Right cardiac atrium (tissue), 5 donors: ENCODE measurements around the gene FAM186B. TPM values are rescaled to one million over a fixed set of nuclear protein-coding genes. Genes with fewer than 3 reads are reported as not detected.
"Not testable (repeated sequence)": the region's sequence is repeated elsewhere in the genome, so short reads cannot be mapped to it uniquely, and the experiment has no call there.

Experiments used
- ATAC-seq, 2 donors: fragments of 200-7000 bp; cut with Tn5 transposase; one replicate each; pipeline versions ENCODE4 v1.8.0 to v1.9.1; 2020; ENCODE audit warnings: moderate library complexity in 2 of 2, mild to moderate bottlenecking in 1 of 2
- DNase-seq, 3 donors: peaks; one replicate each; pipeline ENCODE4 v3.0.0-alpha.2; 2020
- H3K27ac ChIP-seq: one replicate; pipeline ENCODE4 v1.5.1; 2013; ENCODE audit warnings: mild to moderate bottlenecking, low read length, control low read depth, moderate library complexity
- H3K27me3 ChIP-seq: one replicate; pipeline ENCODE4 v1.6.1; 2013; ENCODE audit not compliant: control insufficient read depth, insufficient read depth
- H3K4me1 ChIP-seq: one replicate; pipeline ENCODE4 v1.6.1; 2013; ENCODE audit warnings: low read length; ENCODE audit not compliant: control insufficient read depth, insufficient read depth
- H3K4me3 ChIP-seq: one replicate; pipeline ENCODE4 v1.5.1; 2013; ENCODE audit warnings: low read length, control low read depth
- H3K9me3 ChIP-seq: one replicate; pipeline ENCODE4 v1.6.1; 2013; ENCODE audit warnings: low read length; ENCODE audit not compliant: control insufficient read depth
- WGBS: extraction: QIAGEN DNeasy Blood & Tissue Kit; methylation state at CpG from one replicate; pipeline ENCODE4 v1.1.7; 2013; 5-methylcytosine and 5-hydroxymethylcytosine counted together
- intact Hi-C, 4 donors: fragments of 100-400 bp; cut with DNase I; formaldehyde crosslinking; loops; one replicate each; pipeline versions ENCODE4 v1.11.0 to v1.14.0; 2022 to 2023
- polyA plus RNA-seq: library from polyadenylated mRNA; stranded (reverse); fragments of 200-250 nt; gene quantifications from one replicate; pipeline ENCODE4 v1.2.3, GENCODE V29; 2013
- total RNA-seq, 4 donors: library from RNA; stranded (reverse); fragmentation: NEBNext Ultra II Directional; extraction: Animal tissue kit (Norgen Biotek cat#: 25700); gene quantifications; one replicate each; pipeline ENCODE4 v1.2.1, GENCODE V29; 2021
- donor health status: healthy with polysubstance abuse.
- donor health status: DM: no; HTN: yes; CAD: no.
- donor health status: DM: no; HTN: no; CAD: no.
- donor health status: DM: no; HTN: yes; CAD: no; lungs with severe emphysema.
- donor health status: DM: yes; HTN: yes; CAD: no.

FAM186B gene
- total and polyA plus RNA-seq, 5 donors, result 0.16 to 0.74 (median 0.24) TPM

DNA sequence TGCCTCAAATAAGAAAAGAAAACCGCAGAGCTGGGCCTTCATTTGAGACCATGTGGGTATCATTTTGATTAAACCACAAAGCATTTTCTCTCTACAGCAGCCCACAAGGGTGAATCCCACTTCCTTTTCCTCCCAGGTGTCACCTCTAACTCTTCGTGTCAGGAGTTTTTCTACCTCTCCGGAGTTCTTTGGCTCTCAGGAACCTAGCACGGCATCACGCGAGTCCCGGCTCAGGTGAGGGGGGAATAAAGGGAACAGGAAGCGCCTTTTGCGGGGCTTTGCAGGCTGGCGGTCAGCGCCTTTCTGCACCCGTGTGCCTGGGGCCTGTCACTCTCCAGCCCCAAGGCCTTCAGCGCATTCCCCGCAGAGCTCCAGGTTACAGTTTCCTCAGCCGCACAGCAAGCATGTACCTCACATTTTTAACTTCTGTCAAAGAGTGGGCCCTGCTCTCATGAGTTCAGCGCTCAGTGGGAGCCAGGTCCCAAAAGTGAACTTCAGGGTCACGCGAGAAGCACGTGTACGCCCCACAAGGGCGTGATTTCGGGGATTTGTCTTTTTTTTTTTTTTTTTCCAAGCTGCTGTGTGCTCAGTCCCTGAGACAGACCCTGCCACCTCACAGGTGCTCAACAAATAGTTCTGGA lies 17.2 kb upstream of the FAM186B start:
- H3K9me3 ChIP-seq, result no peaks in the 10 kb centered on the region
- peak overlapping the region; percentile 60 for H3K27ac ChIP-seq
- WGBS, result under 1% methylated on average over 22 of the region's 22 CpGs
- H3K27me3 ChIP-seq, result no peaks in the 10 kb centered on the region
- H3K4me1 ChIP-seq, result peaks cover 2% of the 10 kb centered on the region
- H3K4me3 ChIP-seq, result peak overlapping the region; percentile 56
- ATAC-seq, result peak; percentile 37 to 51
- intact Hi-C loops, result loop anchor here in 1 of 4 donors (5.0 kb wide), 1 partner anchor 40 kb away; no protein-coding TSS in a partner anchor
- DNase-seq, result peak; percentile 42 to 69 (median 65)

DNA sequence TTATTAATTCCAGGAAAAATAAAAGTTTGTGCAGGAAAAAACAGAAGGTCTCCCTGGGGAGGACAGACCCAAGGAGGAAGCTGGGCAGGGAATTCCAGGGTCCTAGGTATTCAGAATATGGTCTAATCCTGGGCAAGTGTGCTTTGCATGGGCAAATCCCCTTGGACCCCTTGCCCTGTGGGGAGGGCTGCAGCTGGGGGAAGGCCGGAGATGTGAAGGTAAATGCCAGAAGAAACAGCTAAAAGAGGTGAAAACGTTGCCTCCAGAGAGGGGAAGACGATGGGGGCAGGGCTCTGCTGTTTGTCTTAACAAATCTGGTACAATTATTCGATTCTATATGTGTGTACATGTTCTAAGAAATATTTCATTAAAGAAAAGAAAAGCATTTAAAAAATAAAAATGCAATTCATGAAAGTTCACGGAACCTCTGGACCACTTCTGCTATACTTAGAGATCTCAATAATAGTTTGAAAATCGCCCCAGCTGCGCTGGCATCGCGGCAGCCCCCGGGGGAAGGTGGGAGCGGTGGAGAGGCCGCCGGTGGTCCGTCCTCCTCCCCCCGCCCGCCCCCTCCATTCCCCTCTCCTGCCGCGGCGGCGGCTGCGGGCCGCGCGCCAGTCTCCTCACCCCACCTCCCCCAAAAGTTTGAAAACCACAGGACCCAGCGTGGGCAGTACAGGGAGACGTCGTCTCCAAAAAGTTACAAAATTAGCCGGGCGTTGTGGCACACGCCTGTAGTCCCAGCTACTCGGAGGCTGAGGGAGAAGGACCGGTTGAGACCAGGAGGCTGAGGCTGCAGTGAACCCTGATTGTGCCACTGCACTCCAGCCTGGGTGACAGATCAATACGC lies 16.4 kb upstream of the FAM186B start:
- peak overlapping the region; percentile 56 for H3K4me3 ChIP-seq
- ATAC-seq (peak in 1 of 2 donors; percentile 3), DNase-seq (peak in 1 of 3 donors; percentile 61)
- H3K4me1 ChIP-seq, result peaks cover 2% of the 10 kb centered on the region
- 6% methylated on average over 33 of the region's 33 CpGs for whole genome bisulfite sequencing
- H3K9me3 ChIP-seq, result no peaks in the 10 kb centered on the region
- intact Hi-C loops, result loop anchor here in 1 of 4 donors (5.0 kb wide), 1 partner anchor 40 kb away; no protein-coding TSS in a partner anchor
- H3K27me3 ChIP-seq, result no peaks in the 10 kb centered on the region
- peak overlapping the region; percentile 60 for H3K27ac ChIP-seq

- ATAC-seq (no peak), DNase-seq (no peak)
- Histone ChIP-seq H3K27ac (no peak overlapping the region), H3K4me3 (no peak overlapping the region), H3K4me1 (peaks cover 2% of the 10 kb centered on the region), H3K9me3 (no peaks in the 10 kb centered on the region), H3K27me3 (no peaks in the 10 kb centered on the region)
- intact Hi-C loops, result no loop called here
- 84% methylated on average over 3 of the region's 3 CpGs for WGBS
Measured at GRCh38 chr12:49619286-49619685, 13.8 kb upstream of the FAM186B start.

DNA sequence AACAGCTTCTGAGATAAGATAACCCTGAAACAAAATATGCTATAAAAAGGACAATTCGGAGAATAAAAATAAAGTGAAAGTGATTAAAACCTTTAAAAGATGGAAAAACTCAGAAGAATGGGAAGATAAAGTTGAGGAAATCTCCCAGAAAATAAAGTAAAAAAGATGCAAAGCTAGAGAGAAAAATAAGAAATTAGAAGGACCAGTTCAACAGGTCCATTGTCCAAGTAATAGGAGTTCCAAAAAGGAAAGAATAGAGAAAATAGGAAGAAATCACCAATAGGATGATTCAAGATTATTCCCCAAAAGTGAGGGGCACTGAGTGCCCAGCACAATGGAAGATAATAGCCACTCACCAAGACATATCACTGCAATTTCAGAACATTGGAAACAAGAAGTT lies 13.1 kb upstream of the FAM186B start:
- WGBS, result 57% methylated on average over 1 of the region's 1 CpG
- ATAC-seq, result no peak
- intact Hi-C loops, result no loop called here

DNA sequence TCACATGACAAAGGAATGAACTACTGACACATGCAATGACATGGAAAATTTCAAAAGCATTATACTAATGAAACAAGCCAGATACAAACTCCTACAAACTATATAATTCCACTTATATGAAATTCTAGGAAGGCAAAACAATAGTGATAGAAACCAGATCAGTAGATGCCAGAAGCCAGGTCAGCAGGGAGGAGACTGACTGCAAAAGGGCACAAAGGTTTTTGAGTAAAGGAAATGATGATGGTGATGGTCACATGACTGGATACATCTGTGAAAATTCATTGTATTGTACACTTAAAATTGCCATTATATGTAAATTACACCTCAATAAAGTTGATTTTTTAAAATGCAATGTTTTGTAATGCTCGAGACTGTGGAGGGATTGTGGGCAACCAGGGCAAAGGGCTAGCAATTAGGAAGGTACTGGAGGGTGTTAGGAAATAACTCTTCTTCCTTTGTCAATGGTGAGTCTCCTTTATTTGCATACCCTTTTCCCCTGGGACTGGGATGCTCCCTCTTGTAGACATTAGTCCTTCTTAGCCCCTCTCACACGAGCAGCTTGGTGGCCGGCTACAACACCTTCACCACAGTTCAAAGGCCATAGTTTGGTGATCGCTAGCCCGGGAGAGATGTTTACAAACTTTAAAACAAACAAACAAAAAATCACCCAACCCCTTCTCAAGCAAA lies 11.2 kb upstream of the FAM186B start:
- DNase-seq (no peak), ATAC-seq (no peak)
- no peak overlapping the region for H3K27ac ChIP-seq
- WGBS, result 70% methylated on average over 5 of the region's 5 CpGs
- no peak overlapping the region for H3K4me3 ChIP-seq
- no peaks in the 10 kb centered on the region for H3K27me3 ChIP-seq
- H3K9me3 ChIP-seq, result no peaks in the 10 kb centered on the region
- intact Hi-C loops, result no loop called here
- peaks cover 1% of the 10 kb centered on the region for H3K4me1 ChIP-seq

More for the DNA sequence above, 13.1 kb upstream of the FAM186B start:
- Histone ChIP-seq H3K9me3 (no peaks in the 10 kb centered on the region), H3K27me3 (no peaks in the 10 kb centered on the region), H3K4me3 (no peak overlapping the region), H3K4me1 (peaks cover 2% of the 10 kb centered on the region), H3K27ac (no peak overlapping the region)
- DNase-seq, result no peak

- DNase-seq (no peak), ATAC-seq (no peak)
- WGBS, result 95% methylated on average over 7 of the region's 7 CpGs
- intact Hi-C loops, result no loop called here
- Histone ChIP-seq H3K27ac (no peak overlapping the region), H3K27me3 (no peaks in the 10 kb centered on the region), H3K4me3 (no peak overlapping the region), H3K4me1 (no peaks in the 10 kb centered on the region), H3K9me3 (no peaks in the 10 kb centered on the region)
Measured at GRCh38 chr12:49615725-49616124, 10.3 kb upstream of the FAM186B start.

- H3K4me3 ChIP-seq, result no peak overlapping the region
- H3K27ac ChIP-seq, result no peak overlapping the region
- ATAC-seq, result no peak
- H3K4me1 ChIP-seq, result no peaks in the 10 kb centered on the region
- DNase-seq, result no peak
- H3K9me3 ChIP-seq, result no peaks in the 10 kb centered on the region
- no peaks in the 10 kb centered on the region for H3K27me3 ChIP-seq
- intact Hi-C loops, result no loop called here
Measured at GRCh38 chr12:49612210-49612609, 6.8 kb upstream of the FAM186B start.

- H3K9me3 ChIP-seq, H3K4me3 ChIP-seq, DNase-seq, H3K4me1 ChIP-seq, intact Hi-C loops, ATAC-seq, H3K27me3 ChIP-seq, H3K27ac ChIP-seq: not testable (repeated sequence)
- 97% methylated on average over 4 of the region's 4 CpGs for WGBS
Measured at GRCh38 chr12:49610785-49611184, 5.3 kb upstream of the FAM186B start.

DNA sequence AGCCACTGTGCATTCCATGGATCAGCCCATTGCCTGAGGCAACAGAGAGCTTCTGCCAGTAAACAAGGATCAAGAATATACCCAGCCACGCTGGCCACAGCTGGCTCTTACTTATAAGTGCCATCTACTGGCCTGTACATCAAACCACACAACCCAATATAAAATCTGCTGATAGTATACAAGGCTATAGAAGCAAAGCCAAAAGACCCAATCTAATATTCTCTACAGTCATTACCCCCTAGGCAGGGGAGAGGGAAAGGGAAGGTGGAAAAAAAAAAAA lies 4.4 kb upstream of the FAM186B start:
- H3K27ac ChIP-seq, result no peak overlapping the region
- H3K4me3 ChIP-seq, result no peak overlapping the region
- WGBS, result 65% methylated on average over 1 of the region's 1 CpG
- intact Hi-C loops, result no loop called here
- no peak for ATAC-seq
- no peaks in the 10 kb centered on the region for H3K4me1 ChIP-seq
- no peak for DNase-seq
- no peaks in the 10 kb centered on the region for H3K27me3 ChIP-seq
- no peaks in the 10 kb centered on the region for H3K9me3 ChIP-seq

GRCh38 chr12:49609059-49609874 lies 3.8 kb upstream of the FAM186B start:
- H3K9me3 ChIP-seq, result no peaks in the 10 kb centered on the region
- WGBS, result 94% methylated on average over 2 of the region's 2 CpGs
- H3K27ac ChIP-seq, result no peak overlapping the region
- no peak overlapping the region for H3K4me3 ChIP-seq
- ATAC-seq, result peak; percentile 26 to 31
- no peak for DNase-seq
- no peaks in the 10 kb centered on the region for H3K4me1 ChIP-seq
- H3K27me3 ChIP-seq, result no peaks in the 10 kb centered on the region
- intact Hi-C loops, result no loop called here
